ENCODE results near the gene NDEL1.

DNA sequence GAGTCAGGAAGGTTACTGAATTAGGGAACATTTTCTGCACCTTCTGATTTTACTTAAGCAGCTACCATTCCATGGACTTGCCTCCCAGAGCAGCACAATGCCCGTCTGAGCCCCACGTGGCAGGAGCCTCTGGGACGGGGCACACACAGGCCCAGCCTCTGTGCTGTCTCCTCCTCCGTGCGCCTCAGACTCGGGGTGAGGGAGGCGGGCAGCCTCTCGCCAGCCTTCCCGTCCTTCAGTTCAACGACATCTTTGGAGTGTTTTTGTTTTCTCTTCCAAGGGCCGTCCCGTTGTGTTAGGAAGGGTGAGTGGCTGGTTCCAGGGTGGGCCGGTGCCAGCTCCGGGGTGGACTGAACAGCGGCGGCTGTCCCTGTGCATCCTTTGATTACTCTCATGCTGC is 31.8 kb downstream of the NDEL1 start:
- TF ChIP-seq TAF1 (IDR thresholded peaks at IDR 0.05; ENCODE audit: low read depth) (no peak), EP300 (IDR thresholded peaks at IDR 0.05; ENCODE audit: borderline replicate concordance) (no peak), CEBPB (IDR thresholded peaks at IDR 0.05) (no peak), RAD21 (IDR thresholded peaks at IDR 0.05; ENCODE audit: low read depth) (no peak), FOXM1 (IDR thresholded peaks at IDR 0.05; ENCODE audit: borderline replicate concordance, low read depth) (no peak), CREB1 (IDR thresholded peaks at IDR 0.05; ENCODE audit: low read depth) (no peak), ZBTB7A (IDR thresholded peaks at IDR 0.05; ENCODE audit: low read depth) (no peak), NFIC (IDR thresholded peaks at IDR 0.05) (no peak)
- TF ChIP-seq, protein P1, sequence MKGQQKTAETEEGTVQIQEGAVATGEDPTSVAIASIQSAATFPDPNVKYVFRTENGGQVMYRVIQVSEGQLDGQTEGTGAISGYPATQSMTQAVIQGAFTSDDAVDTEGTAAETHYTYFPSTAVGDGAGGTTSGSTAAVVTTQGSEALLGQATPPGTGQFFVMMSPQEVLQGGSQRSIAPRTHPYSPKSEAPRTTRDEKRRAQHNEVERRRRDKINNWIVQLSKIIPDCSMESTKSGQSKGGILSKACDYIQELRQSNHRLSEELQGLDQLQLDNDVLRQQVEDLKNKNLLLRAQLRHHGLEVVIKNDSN (IDR thresholded peaks at IDR 0.05), result no peak
- TF ChIP-seq, protein P2, sequence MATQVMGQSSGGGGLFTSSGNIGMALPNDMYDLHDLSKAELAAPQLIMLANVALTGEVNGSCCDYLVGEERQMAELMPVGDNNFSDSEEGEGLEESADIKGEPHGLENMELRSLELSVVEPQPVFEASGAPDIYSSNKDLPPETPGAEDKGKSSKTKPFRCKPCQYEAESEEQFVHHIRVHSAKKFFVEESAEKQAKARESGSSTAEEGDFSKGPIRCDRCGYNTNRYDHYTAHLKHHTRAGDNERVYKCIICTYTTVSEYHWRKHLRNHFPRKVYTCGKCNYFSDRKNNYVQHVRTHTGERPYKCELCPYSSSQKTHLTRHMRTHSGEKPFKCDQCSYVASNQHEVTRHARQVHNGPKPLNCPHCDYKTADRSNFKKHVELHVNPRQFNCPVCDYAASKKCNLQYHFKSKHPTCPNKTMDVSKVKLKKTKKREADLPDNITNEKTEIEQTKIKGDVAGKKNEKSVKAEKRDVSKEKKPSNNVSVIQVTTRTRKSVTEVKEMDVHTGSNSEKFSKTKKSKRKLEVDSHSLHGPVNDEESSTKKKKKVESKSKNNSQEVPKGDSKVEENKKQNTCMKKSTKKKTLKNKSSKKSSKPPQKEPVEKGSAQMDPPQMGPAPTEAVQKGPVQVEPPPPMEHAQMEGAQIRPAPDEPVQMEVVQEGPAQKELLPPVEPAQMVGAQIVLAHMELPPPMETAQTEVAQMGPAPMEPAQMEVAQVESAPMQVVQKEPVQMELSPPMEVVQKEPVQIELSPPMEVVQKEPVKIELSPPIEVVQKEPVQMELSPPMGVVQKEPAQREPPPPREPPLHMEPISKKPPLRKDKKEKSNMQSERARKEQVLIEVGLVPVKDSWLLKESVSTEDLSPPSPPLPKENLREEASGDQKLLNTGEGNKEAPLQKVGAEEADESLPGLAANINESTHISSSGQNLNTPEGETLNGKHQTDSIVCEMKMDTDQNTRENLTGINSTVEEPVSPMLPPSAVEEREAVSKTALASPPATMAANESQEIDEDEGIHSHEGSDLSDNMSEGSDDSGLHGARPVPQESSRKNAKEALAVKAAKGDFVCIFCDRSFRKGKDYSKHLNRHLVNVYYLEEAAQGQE (IDR thresholded peaks at IDR 0.05; ENCODE audit: low read depth), result no peak
- TF ChIP-seq, protein P3, sequence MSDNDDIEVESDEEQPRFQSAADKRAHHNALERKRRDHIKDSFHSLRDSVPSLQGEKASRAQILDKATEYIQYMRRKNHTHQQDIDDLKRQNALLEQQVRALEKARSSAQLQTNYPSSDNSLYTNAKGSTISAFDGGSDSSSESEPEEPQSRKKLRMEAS (IDR thresholded peaks at IDR 0.05), result no peak

Data from Ishikawa (cell line).